Common myeloid progenitor, CD34-positive (primary cell): Measurements from ENCODE around the gene DENND4A.
A peak's percentile ranks its signal among the peaks of the same experiment; 100 is the strongest.

Experiments used
- CTCF ChIA-PET: fragments of 350-600 bp; sonication (Branson Sonifier 250); formaldehyde crosslinking; loops from one replicate; lab custom pipeline; 2021; ENCODE audit warnings: antibody characterized with exemption; lab: Charles Lee
- POLR2A ChIA-PET: fragments of 350-600 bp; sonication (Branson Sonifier 250); formaldehyde crosslinking; loops from one replicate; lab custom pipeline; 2021; ENCODE audit warnings: antibody characterized with exemption; lab: Charles Lee
- DNase-seq, 3 donors: peaks; one replicate each; pipeline versions ENCODE4 v3.0.0 to v3.0.0-alpha.2; 2013
- H3K27ac ChIP-seq, 2 experiments: 1 replicate in 1 of 2; 2 replicates in 1 of 2; pipeline ENCODE4 v1.7.0; 2013; ENCODE audit warnings: inconsistent platforms in 2 of 2, low read length in 2 of 2, mild to moderate bottlenecking in 2 of 2, low read depth in 1 of 2, moderate library complexity in 1 of 2; ENCODE audit not compliant: severe bottlenecking in 2 of 2, insufficient read depth in 1 of 2, poor library complexity in 1 of 2
- H3K27me3 ChIP-seq, 5 experiments: replicated peaks in 2 of 5; 1 replicate in 3 of 5; 2 replicates in 2 of 5; pipeline versions ENCODE4 v1.6.1 to v1.7.0; 2013; ENCODE audit warnings: low read length in 4 of 5, mild to moderate bottlenecking in 2 of 5, moderate library complexity in 2 of 5, inconsistent platforms in 1 of 5; ENCODE audit not compliant: insufficient read depth in 5 of 5, control insufficient read depth in 4 of 5
- H3K36me3 ChIP-seq, 4 experiments: 1 replicate in 2 of 4; 2 replicates in 2 of 4; pipeline versions ENCODE4 v1.6.1 to v1.7.0; 2013; ENCODE audit warnings: low read length in 3 of 4, control low read depth in 1 of 4, mild to moderate bottlenecking in 1 of 4; ENCODE audit not compliant: control insufficient read depth in 4 of 4, insufficient read depth in 4 of 4
- H3K4me1 ChIP-seq, 4 experiments: 1 replicate in 3 of 4; 2 replicates in 1 of 4; pipeline versions ENCODE4 v1.6.1 to v1.7.1; 2013; ENCODE audit warnings: low read length in 3 of 4, mild to moderate bottlenecking in 3 of 4, control low read depth in 1 of 4, inconsistent platforms in 1 of 4, moderate library complexity in 1 of 4; ENCODE audit not compliant: control insufficient read depth in 4 of 4, insufficient read depth in 4 of 4; ENCODE audit errors: control extremely low read depth in 1 of 4
- H3K4me3 ChIP-seq, 7 experiments: 1 replicate in 4 of 7; 2 replicates in 3 of 7; pipeline versions ENCODE4 v1.5.1 to v1.7.0; 2013; ENCODE audit warnings: mild to moderate bottlenecking in 7 of 7, low read length in 6 of 7, moderate library complexity in 6 of 7, inconsistent platforms in 2 of 7, low read depth in 2 of 7, control low read depth in 1 of 7; ENCODE audit not compliant: insufficient read depth in 4 of 7, control insufficient read depth in 1 of 7; ENCODE audit errors: extremely low read depth in 1 of 7
- H3K9me3 ChIP-seq, 5 experiments: 1 replicate in 4 of 5; 2 replicates in 1 of 5; pipeline versions ENCODE4 v1.6.1 to v1.7.1; 2013; ENCODE audit warnings: low read length in 4 of 5, mild to moderate bottlenecking in 2 of 5, inconsistent platforms in 1 of 5, low read depth in 1 of 5, moderate library complexity in 1 of 5; ENCODE audit not compliant: control insufficient read depth in 4 of 5, insufficient read depth in 2 of 5; ENCODE audit errors: control extremely low read depth in 1 of 5
- WGBS: methylation state at CpG from one replicate; pipeline ENCODE4 v1.1.5; 2013; ENCODE audit not compliant: insufficient coverage; 5-methylcytosine and 5-hydroxymethylcytosine counted together

The DENND4A gene

DNA sequence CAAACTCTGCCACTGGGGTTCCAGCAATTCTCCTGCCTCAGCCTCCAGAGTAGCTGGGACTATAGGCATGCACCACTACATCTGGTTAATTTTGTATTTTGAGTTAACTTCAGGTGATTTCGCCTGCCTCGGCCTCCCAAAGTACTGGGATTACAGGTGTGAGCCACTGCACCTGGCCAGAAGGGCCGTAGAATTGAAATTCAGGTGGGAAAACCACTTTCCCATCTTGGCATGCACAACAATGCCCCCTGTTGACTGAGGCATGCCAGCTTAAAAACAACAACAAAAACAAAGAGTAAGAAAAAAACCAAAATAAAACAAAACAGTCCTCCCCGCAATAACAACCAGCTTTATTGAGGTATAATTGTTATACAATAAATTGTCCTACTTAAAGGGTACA, 44.6 kb upstream of the DENND4A start:
- DNase-seq: no peak
- H3K27me3 ChIP-seq: no peaks in the 10 kb centered on the region
- H3K27ac ChIP-seq: no peak overlapping the region
- H3K36me3 ChIP-seq: no peaks in the 10 kb centered on the region
- H3K9me3 ChIP-seq: no peaks in the 10 kb centered on the region
- no peak overlapping the region for H3K4me3 ChIP-seq
- H3K4me1 ChIP-seq: peaks cover 33 to 70% (median 57%) of the 10 kb centered on the region in 4 experiments
- WGBS: 76% methylated on average over 2 of the region's 4 CpGs
- POLR2A ChIA-PET: interaction anchor here (0.6 kb wide), 1 partner anchor 32 kb away, joined by 3 read pairs; no protein-coding TSS in a partner anchor
- CTCF ChIA-PET: interaction anchor here (1.1 to 3.0 kb wide), 10 partner anchors 12 to 106 kb away, joined by 3 to 13 read pairs (median 4); partner anchors contain the start of gene DENND4A

DNA sequence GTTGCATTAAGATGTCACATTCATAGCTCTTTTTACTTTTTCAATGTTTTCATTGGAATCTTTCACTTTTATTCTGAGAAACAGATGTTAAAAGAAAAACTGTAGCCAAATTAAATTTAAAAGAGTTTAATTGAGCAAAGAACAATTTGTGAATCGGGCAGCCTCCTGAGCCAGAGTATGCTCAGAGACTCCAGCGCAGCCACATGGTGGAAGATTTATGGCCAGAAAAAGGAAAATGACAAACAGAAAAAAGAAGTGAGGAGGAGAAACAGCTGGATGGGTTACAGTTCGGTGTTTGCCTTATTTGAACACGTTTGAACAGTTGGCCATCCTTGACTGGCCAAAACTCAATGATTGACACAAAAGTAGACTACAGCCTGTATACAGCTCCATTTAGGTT, 43.4 kb upstream of the DENND4A start:
- POLR2A ChIA-PET: interaction anchor here (0.6 to 0.9 kb wide), 2 partner anchors 34 to 1395 kb away, joined by 3 read pairs; partner anchors contain the start of gene RAB11A
- Histone ChIP-seq H3K27ac (no peak overlapping the region), H3K4me3 (no peak overlapping the region)

DNA sequence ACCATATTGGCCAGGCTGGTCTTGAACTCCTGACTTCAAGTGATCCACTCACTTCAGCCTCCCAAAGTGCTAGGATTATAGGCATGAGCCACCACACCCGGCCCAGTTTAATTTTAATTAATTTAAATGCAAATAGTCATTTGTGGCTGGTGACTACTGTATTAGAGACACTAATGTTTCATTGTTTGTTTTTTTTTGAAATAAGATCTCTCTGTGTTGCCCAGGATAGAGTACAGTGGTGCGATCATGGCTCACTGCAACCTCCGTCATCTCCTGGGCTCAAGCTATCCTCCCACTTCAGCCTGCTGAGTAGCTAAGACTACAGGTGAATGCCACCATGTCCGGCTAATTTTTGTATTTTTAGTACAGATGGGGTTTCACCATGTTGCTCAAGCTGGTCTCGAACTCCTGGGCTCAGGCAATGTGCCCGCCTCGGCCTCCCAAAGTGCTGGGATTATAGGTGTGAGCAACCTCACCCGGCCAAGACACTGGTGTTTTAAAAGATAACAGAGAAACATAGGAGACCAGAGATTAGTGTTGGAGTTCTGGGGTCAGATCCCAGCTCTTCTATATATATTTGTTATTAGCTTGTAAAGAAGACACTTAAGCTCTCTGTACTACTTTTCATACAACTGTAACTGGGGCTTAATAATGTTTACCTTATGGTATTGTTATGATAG, 42.6 kb upstream of the DENND4A start:
- no peak overlapping the region for H3K4me3 ChIP-seq
- DNase-seq: no peak
- CTCF ChIA-PET: interaction anchor here (1.2 to 3.0 kb wide), 6 partner anchors 11 to 98 kb away, joined by 3 to 13 read pairs (median 4); no protein-coding TSS in a partner anchor
- H3K9me3 ChIP-seq: no peaks in the 10 kb centered on the region
- H3K27me3 ChIP-seq: no peaks in the 10 kb centered on the region
- POLR2A ChIA-PET: interaction anchor here (0.9 kb wide), 1 partner anchor 34 kb away, joined by 3 read pairs; the partner anchor contains the start of gene RAB11A
- no peaks in the 10 kb centered on the region for H3K36me3 ChIP-seq
- H3K27ac ChIP-seq: no peak overlapping the region
- peaks cover 35 to 67% (median 58%) of the 10 kb centered on the region in 4 experiments for H3K4me1 ChIP-seq
- 100% methylated on average over 3 of the region's 8 CpGs for WGBS

More for the DNA sequence above, 43.4 kb upstream of the DENND4A start:
- CTCF ChIA-PET: interaction anchor here (1.0 to 3.0 kb wide), 10 partner anchors 12 to 99 kb away, joined by 3 to 13 read pairs (median 4); no protein-coding TSS in a partner anchor
- Histone ChIP-seq H3K4me1 (peaks cover 35 to 67% (median 58%) of the 10 kb centered on the region in 4 experiments), H3K27me3 (no peaks in the 10 kb centered on the region), H3K36me3 (no peaks in the 10 kb centered on the region), H3K9me3 (no peaks in the 10 kb centered on the region)
- peak in 2 of 3 donors; percentile 59 to 67 for DNase-seq
- 0% methylated on average over 3 of the region's 4 CpGs for WGBS

DNA sequence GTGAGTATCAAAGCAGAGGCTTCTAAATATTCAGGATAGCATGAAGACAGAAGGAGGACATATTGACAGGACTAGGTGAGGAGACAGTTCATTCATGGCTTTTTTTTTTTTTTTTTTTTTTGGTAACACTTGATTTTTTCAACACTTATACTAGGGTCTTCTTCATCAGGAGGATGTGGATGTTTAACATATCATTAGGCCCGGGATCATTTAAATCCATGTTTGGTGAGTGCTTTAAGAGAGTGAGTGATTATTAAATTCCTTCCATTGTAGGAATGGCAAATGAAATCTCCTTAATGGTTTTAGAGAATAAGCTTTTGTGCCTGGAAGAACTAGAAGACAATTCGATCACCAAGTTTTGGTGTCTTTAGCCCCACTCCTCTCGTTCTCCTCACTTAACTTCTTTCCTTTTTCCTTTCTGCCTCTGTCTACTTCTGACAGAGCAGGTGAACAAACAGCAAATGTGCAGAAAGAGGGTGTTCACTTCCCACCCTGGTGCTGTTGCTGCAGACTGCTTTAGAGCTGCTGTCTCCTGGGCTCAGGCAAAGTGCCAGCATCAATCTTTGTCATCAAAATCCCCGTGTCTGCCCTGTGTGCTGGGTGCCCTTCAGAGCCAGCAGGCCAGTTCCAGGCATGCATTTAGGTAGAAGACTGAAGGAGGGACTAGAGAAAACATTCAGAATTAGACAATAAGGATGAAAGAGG, 41.6 kb upstream of the DENND4A start:
- Histone ChIP-seq H3K9me3 (no peaks in the 10 kb centered on the region), H3K27me3 (no peaks in the 10 kb centered on the region), H3K27ac (peak overlapping the region in 1 of 2 experiments; percentile 73), H3K36me3 (no peaks in the 10 kb centered on the region), H3K4me3 (peak overlapping the region in 4 of 7 experiments; percentile 8 to 48 (median 44)), H3K4me1 (peaks cover 35 to 63% (median 59%) of the 10 kb centered on the region in 4 experiments)
- ChIA-PET POLR2A (no interaction called here), CTCF (interaction anchor here (1.0 to 3.0 kb wide), 11 partner anchors 9 to 60 kb away, joined by 3 to 13 read pairs (median 5); partner anchors contain the start of gene RAB11A)
- DNase-seq: peak in 1 of 3 donors; percentile 36
- 34% methylated on average over 4 of the region's 4 CpGs for WGBS

DNA sequence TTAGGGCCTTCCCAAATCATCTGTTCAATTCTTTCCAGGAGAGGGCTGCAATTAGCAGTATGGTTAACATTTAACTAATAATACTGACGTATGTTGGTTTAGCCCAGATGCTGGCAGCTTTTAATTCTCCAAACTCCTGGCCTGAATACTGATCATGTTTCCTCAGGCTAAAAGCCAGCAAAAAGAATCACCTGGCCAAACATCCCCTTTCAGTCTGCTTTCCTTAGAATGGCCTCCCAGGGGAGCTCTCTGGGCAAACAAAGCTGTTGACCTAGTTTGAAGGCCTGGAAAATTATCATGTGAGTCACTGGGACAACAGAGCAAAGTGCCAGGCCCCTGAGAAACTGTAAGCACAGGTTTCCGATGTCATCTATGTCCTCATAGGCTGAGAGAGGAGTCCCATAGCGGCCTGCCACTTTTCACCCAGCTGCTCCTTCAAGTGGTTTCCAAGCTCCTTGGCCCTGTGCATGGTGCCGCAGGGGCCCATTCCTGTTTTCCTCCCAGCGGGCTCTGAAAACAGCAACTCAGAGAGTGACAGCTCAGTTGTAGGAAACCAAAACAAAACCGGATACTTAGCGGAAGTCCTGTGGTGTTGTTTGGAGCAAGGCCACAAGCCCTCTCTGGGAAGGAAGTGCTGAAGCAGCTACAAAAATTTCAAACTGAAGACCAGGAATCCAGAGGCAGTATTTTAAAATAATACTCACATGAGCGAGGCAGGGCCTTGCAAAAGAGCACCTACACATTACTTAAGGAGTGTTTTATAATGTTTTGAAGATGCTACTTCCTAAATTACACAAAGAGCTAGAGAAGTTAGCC, 40.7 kb upstream of the DENND4A start:
- Histone ChIP-seq H3K4me1 (peaks cover 34 to 63% (median 59%) of the 10 kb centered on the region in 4 experiments), H3K4me3 (peak overlapping the region in 4 of 7 experiments; percentile 20 to 46 (median 32))

DNA sequence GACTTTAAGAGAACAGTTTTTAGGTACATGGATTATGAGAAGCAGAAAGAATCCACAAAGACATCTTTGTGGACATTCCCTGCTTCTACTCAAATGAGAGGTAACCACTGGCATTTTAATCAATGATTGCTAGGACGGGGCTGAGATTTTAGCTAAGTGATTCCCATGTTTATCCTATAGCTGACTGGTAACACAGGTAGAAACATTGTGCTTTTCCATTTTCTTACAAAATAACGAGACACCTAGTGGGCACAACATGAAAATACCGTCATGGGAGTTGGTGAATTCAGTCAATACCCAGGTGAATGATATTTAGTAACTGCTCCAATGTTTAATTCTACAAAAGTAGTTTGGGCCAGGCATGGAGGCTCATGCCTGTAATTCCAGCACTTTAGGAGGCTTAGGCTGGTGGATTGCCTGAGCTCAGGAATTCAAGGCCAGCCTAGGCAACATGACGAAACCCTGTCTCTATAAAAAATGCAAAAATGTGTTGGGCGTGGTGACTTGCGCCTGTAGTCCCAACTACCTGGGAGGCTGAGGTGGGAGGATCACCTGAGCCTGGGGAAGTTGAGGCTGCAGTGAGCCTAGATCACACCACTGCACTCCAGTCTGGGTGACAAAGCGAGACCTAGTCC, 37.2 kb upstream of the DENND4A start:
- Histone ChIP-seq H3K36me3 (no peaks in the 10 kb centered on the region), H3K9me3 (no peaks in the 10 kb centered on the region), H3K4me3 (no peak overlapping the region), H3K27me3 (no peaks in the 10 kb centered on the region), H3K4me1 (peaks cover 25 to 46% (median 35%) of the 10 kb centered on the region in 4 experiments), H3K27ac (no peak overlapping the region)
- peak; percentile 38 to 44 (median 41) for DNase-seq
- 68% methylated on average over 4 of the region's 7 CpGs for WGBS
- POLR2A ChIA-PET: no interaction called here
- CTCF ChIA-PET: interaction anchor here (0.9 to 1.5 kb wide), 9 partner anchors 9 to 74 kb away, joined by 3 to 7 read pairs (median 4); no protein-coding TSS in a partner anchor

More for the DNA sequence above, 40.7 kb upstream of the DENND4A start:
- Histone ChIP-seq H3K36me3 (no peaks in the 10 kb centered on the region), H3K27me3 (no peaks in the 10 kb centered on the region), H3K27ac (peak overlapping the region in 1 of 2 experiments; percentile 73), H3K9me3 (no peaks in the 10 kb centered on the region)
- POLR2A ChIA-PET: interaction anchor here (0.6 to 1.1 kb wide), 2 partner anchors 14 to 24 kb away, joined by 4 to 6 read pairs; no protein-coding TSS in a partner anchor
- 0% methylated on average over 6 of the region's 8 CpGs for WGBS
- peak; percentile 79 to 92 (median 87) for DNase-seq
- CTCF ChIA-PET: interaction anchor here (0.6 to 2.4 kb wide), 13 partner anchors 9 to 572 kb away, joined by 3 to 10 read pairs (median 4); partner anchors contain the start of gene RAB11A
